H9 (cell line): ENCODE data around the gene MAGEH1. TPM values are rescaled to one million over a fixed set of nuclear protein-coding genes. Genes with fewer than 3 reads are reported as not detected.
"Not testable (repeated sequence)": the region's sequence is repeated elsewhere in the genome, so short reads cannot be mapped to it uniquely, and the experiment has no call there.

Experiments
- DNase-seq: peaks from one replicate; pipeline ENCODE4 v3.0.0-alpha.2; 2017
- H2AFZ ChIP-seq: one replicate; pipeline ENCODE4 v1.6.1; 2013; ENCODE audit warnings: mild to moderate bottlenecking, low read length, control low read depth, moderate library complexity
- H2AK5ac ChIP-seq: 2 replicates; pipeline ENCODE4 v1.6.1; 2013; ENCODE audit warnings: low read length, control low read depth, mixed read lengths; ENCODE audit not compliant: insufficient read length
- H2BK120ac ChIP-seq: one replicate; pipeline ENCODE4 v1.6.1; 2013; ENCODE audit warnings: low read depth, mild to moderate bottlenecking, low read length, control low read depth, inconsistent platforms; ENCODE audit not compliant: poor library complexity, severe bottlenecking
- H2BK12ac ChIP-seq: 2 replicates; pipeline ENCODE4 v1.6.1; 2013; ENCODE audit warnings: low read length, control low read depth, mixed read lengths, low read depth; ENCODE audit not compliant: insufficient read length
- H2BK15ac ChIP-seq: 2 replicates; pipeline ENCODE4 v1.6.1; 2013; ENCODE audit warnings: low read depth, low read length, control low read depth
- H2BK20ac ChIP-seq: one replicate; pipeline ENCODE4 v1.6.1; 2013; ENCODE audit warnings: low read depth, mild to moderate bottlenecking, low read length, control low read depth, inconsistent platforms; ENCODE audit not compliant: poor library complexity, severe bottlenecking
- H2BK5ac ChIP-seq: 2 replicates; pipeline ENCODE4 v1.6.1; 2013; ENCODE audit warnings: low read length, control low read depth, mixed read lengths; ENCODE audit not compliant: insufficient read length
- H3K14ac ChIP-seq: 2 replicates; pipeline ENCODE4 v1.6.1; 2013; ENCODE audit warnings: low read length, control low read depth; ENCODE audit not compliant: insufficient read depth
- H3K18ac ChIP-seq: 2 replicates; pipeline ENCODE4 v1.6.1; 2013; ENCODE audit warnings: low read depth, mild to moderate bottlenecking, mixed read lengths, low read length, control low read depth; ENCODE audit not compliant: insufficient read length
- H3K23ac ChIP-seq: 2 replicates; pipeline ENCODE4 v1.6.1; 2013; ENCODE audit warnings: low read length, control low read depth, mixed read lengths, low read depth; ENCODE audit not compliant: insufficient read length
- H3K23me2 ChIP-seq: 2 replicates; pipeline ENCODE4 v1.6.1; 2013; ENCODE audit warnings: low read depth, mild to moderate bottlenecking, mixed read lengths, low read length, control low read depth; ENCODE audit not compliant: insufficient read length, poor library complexity, severe bottlenecking
- H3K27ac ChIP-seq: 2 replicates; pipeline ENCODE4 v1.5.1; 2013; ENCODE audit warnings: low read length, control low read depth, mixed read lengths, low read depth; ENCODE audit not compliant: insufficient read length
- H3K27me3 ChIP-seq: 2 replicates; pipeline ENCODE4 v1.6.1; 2013; ENCODE audit warnings: low read length, control low read depth, inconsistent platforms; ENCODE audit not compliant: insufficient read depth
- H3K4ac ChIP-seq: 2 replicates; pipeline ENCODE4 v1.6.1; 2013; ENCODE audit warnings: low read depth, mild to moderate bottlenecking, control low read depth, inconsistent platforms, low read length, moderate library complexity
- H3K4me1 ChIP-seq: 2 replicates; pipeline ENCODE4 v1.6.1; 2013; ENCODE audit warnings: low read length, control low read depth, inconsistent platforms; ENCODE audit not compliant: insufficient read depth
- H3K4me2 ChIP-seq: 2 replicates; pipeline ENCODE4 v1.6.1; 2013; ENCODE audit warnings: low read length, control low read depth, mixed read lengths; ENCODE audit not compliant: insufficient read length, insufficient read depth
- H3K56ac ChIP-seq: 2 replicates; pipeline ENCODE4 v1.6.1; 2013; ENCODE audit warnings: low read depth, mild to moderate bottlenecking, mixed read lengths, low read length, control low read depth; ENCODE audit not compliant: insufficient read length
- H3K79me1 ChIP-seq: 2 replicates; pipeline ENCODE4 v1.6.1; 2013; ENCODE audit warnings: low read depth, mild to moderate bottlenecking, moderate library complexity, low read length, control low read depth, inconsistent platforms; ENCODE audit not compliant: insufficient read depth, poor library complexity, severe bottlenecking
- H3K79me2 ChIP-seq: 2 replicates; pipeline ENCODE4 v1.6.1; 2013; ENCODE audit warnings: low read length, control low read depth, inconsistent platforms; ENCODE audit not compliant: insufficient read depth
- H3K9ac ChIP-seq: 2 replicates; pipeline ENCODE4 v1.6.1; 2013; ENCODE audit warnings: low read length, control low read depth, mixed read lengths; ENCODE audit not compliant: insufficient read length; ENCODE audit errors: extremely low read depth
- H3K9me3 ChIP-seq: one replicate; pipeline ENCODE4 v1.6.1; 2013; ENCODE audit warnings: low read depth, low read length, inconsistent platforms; ENCODE audit not compliant: control insufficient read depth
- H3T11ph ChIP-seq: one replicate; pipeline ENCODE4 v1.6.1; 2013; ENCODE audit warnings: mild to moderate bottlenecking, low read length, control low read depth, inconsistent platforms
- H4K20me1 ChIP-seq: one replicate; pipeline ENCODE4 v1.6.1; 2013; ENCODE audit not compliant: control insufficient read depth, insufficient read length, insufficient read depth
- H4K5ac ChIP-seq: 2 replicates; pipeline ENCODE4 v1.6.1; 2013; ENCODE audit warnings: low read depth, mild to moderate bottlenecking, mixed read lengths, low read length, control low read depth; ENCODE audit not compliant: insufficient read length
- H4K8ac ChIP-seq: replicated peaks from 2 replicates; pipeline ENCODE4 v1.6.1; 2013; ENCODE audit warnings: low read length, control low read depth, mixed read lengths, low read depth; ENCODE audit not compliant: insufficient read length
- H4K91ac ChIP-seq: 2 replicates; pipeline ENCODE4 v1.6.1; 2013; ENCODE audit warnings: low read depth, mild to moderate bottlenecking, moderate library complexity, mixed read lengths, low read length, control low read depth; ENCODE audit not compliant: insufficient read length
- H3K27ac Mint-ChIP-seq, 3 experiments: 2 replicates in 2 of 3; 3 replicates in 1 of 3; pipeline ENCODE4 v1.8.0; 2020 to 2021; ENCODE audit warnings: mixed read lengths in 3 of 3, mild to moderate bottlenecking in 1 of 3, moderate library complexity in 1 of 3
- H3K27me3 Mint-ChIP-seq: 2 replicates; pipeline ENCODE4 v1.8.0; 2021; ENCODE audit warnings: low read depth, mild to moderate bottlenecking, moderate library complexity, mixed read lengths
- H3K36me3 Mint-ChIP-seq, 3 experiments: 2 replicates in 2 of 3; 3 replicates in 1 of 3; pipeline ENCODE4 v1.8.0; 2020 to 2021; ENCODE audit warnings: low read depth in 3 of 3, mixed read lengths in 3 of 3; ENCODE audit not compliant: insufficient read depth in 1 of 3
- H3K4me1 Mint-ChIP-seq, 2 experiments: 2 replicates each; pipeline ENCODE4 v1.8.0; 2020; ENCODE audit warnings: mixed read lengths in 2 of 2
- H3K4me3 Mint-ChIP-seq, 2 experiments: 2 replicates in 1 of 2; 3 replicates in 1 of 2; pipeline ENCODE4 v1.8.0; 2020 to 2021; ENCODE audit warnings: mild to moderate bottlenecking in 2 of 2, mixed read lengths in 2 of 2, moderate library complexity in 1 of 2
- H3K9me3 Mint-ChIP-seq, 2 experiments: 2 replicates in 1 of 2; 3 replicates in 1 of 2; pipeline ENCODE4 v1.8.0; 2020; ENCODE audit warnings: mild to moderate bottlenecking in 2 of 2, mixed read lengths in 2 of 2, moderate library complexity in 1 of 2
- WGBS: extraction: QIAGEN DNeasy Blood & Tissue Kit; methylation state at CpG from one replicate; pipeline ENCODE4 v1.1.7; 2013; ENCODE audit warnings: missing lambda C conversion rate, low lambda C conversion rate, mixed read lengths; ENCODE audit not compliant: insufficient read length; ENCODE audit errors: extremely low coverage; 5-methylcytosine and 5-hydroxymethylcytosine counted together
- total RNA-seq: library from RNA; stranded (reverse); gene quantifications from 2 replicates; pipeline ENCODE4 v1.2.1, GENCODE V29; 2021

Gene MAGEH1
- total RNA-seq, 1 experiment from 2014 or later: 7.3 TPM

DNA sequence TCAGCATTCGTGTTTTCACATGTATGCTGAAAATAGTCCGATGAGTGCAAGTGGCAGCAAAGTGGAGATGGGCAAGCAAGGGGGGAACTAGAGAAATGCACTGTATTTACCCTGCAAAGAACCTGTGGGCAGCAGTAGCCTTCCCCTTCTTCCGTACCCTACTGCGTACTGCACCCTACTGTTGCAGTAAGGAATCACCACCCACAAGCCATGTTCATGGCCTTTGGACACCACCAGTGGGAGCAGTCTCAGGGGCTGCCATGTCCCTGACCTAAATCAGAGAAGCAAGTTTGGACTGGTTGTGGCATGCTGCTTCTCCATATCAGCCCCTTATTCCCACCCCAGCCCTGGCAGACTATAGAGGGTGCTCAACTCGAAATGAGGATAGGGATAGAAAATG lies 12.1 kb downstream of the MAGEH1 start:
- WGBS: no CpG with 5 or more reads among the region's 5 CpGs
- H3T11ph ChIP-seq, H3K27me3 Mint-ChIP-seq, H4K5ac ChIP-seq, H4K8ac ChIP-seq, DNase-seq, H3K79me2 ChIP-seq, H3K4me2 ChIP-seq, H3K27me3 ChIP-seq, H2BK15ac ChIP-seq, H2BK120ac ChIP-seq, H3K27ac ChIP-seq, H3K4me1 Mint-ChIP-seq, H4K20me1 ChIP-seq, H3K4me1 ChIP-seq, H4K91ac ChIP-seq, H3K9me3 ChIP-seq, H2BK12ac ChIP-seq, H3K18ac ChIP-seq, H3K4me3 Mint-ChIP-seq, H3K56ac ChIP-seq, H3K36me3 Mint-ChIP-seq, H3K4ac ChIP-seq, H2AFZ ChIP-seq, H3K14ac ChIP-seq, H3K79me1 ChIP-seq, H2BK20ac ChIP-seq, H3K23me2 ChIP-seq, H3K23ac ChIP-seq, H3K9ac ChIP-seq, H3K27ac Mint-ChIP-seq, H2AK5ac ChIP-seq, H2BK5ac ChIP-seq, H3K9me3 Mint-ChIP-seq: not testable (repeated sequence)

DNA sequence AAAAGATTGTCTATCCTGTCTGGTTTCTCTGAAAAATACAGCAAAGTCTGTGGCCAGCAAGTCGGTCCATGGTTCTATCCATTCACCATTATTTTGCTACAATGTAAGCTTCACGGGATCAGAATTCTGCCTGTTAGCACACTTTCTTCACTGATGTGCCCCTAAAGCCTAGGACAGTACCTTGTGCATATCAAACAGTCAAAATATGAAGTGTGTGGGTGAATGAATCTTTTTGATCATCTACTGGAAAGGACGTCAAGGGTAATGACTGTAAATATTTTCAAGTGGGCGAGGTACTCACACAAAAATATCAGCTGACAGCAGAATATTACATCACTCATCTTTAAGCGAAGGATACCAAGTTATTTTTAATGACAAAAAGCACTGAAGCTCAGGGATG lies 13.2 kb downstream of the MAGEH1 start:
- not testable (repeated sequence) for H2AK5ac ChIP-seq, H3K14ac ChIP-seq, H3T11ph ChIP-seq, H4K8ac ChIP-seq, H4K91ac ChIP-seq, H3K23ac ChIP-seq, H3K36me3 Mint-ChIP-seq, H3K79me1 ChIP-seq, H4K5ac ChIP-seq, DNase-seq, H3K4me3 Mint-ChIP-seq, H3K23me2 ChIP-seq, H2BK15ac ChIP-seq, H3K4me1 ChIP-seq, H3K4me2 ChIP-seq, H3K4me1 Mint-ChIP-seq, H3K56ac ChIP-seq, H3K9ac ChIP-seq, H2BK12ac ChIP-seq, H2BK20ac ChIP-seq, H3K9me3 Mint-ChIP-seq, H4K20me1 ChIP-seq, H3K18ac ChIP-seq, H3K27me3 ChIP-seq, H3K27ac ChIP-seq, H2BK5ac ChIP-seq, H2AFZ ChIP-seq, H3K27me3 Mint-ChIP-seq, H3K9me3 ChIP-seq, H3K27ac Mint-ChIP-seq, H3K79me2 ChIP-seq, H3K4ac ChIP-seq, H2BK120ac ChIP-seq
- no CpG with 5 or more reads among the region's 5 CpGs for WGBS
